GM21529 (cell line): ENCODE data around the gene ANXA8.

Experiments
- ATAC-seq: cut with Tn5 transposase; IDR thresholded peaks from one replicate; pipeline ENCODE4 v1.9.1; 2021; ENCODE audit not compliant: unreplicated experiment

Gene ANXA8

GRCh38 chr10:47449102-47449978, 34.6 kb downstream of the ANXA8 start:
- no peak for ATAC-seq

- ATAC-seq, result no peak
Measured at GRCh38 chr10:47447705-47448104, 36.2 kb downstream of the ANXA8 start.

GRCh38 chr10:47447209-47447608, 36.7 kb downstream of the ANXA8 start:
- no peak for ATAC-seq

GRCh38 chr10:47445720-47446119, 38.2 kb downstream of the ANXA8 start:
- ATAC-seq, result no peak

DNA sequence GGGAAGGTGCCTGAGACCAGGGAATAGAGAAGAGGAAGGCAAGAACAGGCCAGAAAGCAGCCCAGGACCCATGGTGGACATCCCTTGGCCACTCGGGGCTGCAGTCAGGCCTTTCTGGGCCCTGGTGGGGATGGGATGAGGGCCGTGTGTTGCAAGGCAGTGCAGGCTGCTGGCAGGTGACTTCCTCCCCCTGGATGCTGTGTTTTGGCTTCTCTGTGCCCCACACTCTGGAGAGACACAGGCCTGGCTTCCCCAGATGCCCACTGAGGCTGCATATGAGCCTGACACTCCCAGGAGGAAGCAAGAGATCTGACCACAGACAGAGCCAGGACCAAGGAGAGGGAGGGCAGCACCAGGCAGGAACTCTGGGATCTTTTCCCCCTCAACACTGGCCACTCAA, 39.9 kb downstream of the ANXA8 start:
- ATAC-seq, result no peak

DNA sequence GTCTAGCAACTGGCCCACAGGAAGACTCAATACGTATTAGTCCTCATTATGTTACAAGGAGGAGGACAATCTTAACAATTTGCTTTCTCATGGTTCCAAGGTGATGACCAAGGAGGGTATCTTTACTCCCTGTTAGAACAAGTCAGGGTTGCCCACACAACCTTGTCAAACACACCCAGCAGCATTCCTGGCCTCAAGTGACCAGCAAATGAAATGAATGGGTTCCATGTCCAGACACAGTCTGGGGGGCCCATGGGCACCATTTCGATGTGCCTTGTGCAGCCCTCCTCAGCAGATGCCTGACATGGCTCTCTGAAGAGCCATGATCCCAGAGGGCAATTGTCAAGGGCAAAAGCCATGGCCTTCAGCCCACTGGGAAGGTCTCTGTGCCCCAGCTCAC, 40.8 kb downstream of the ANXA8 start:
- no peak for ATAC-seq

GRCh38 chr10:47442351-47442750, 41.6 kb downstream of the ANXA8 start:
- ATAC-seq, result no peak

GRCh38 chr10:47441938-47442337, 42.0 kb downstream of the ANXA8 start:
- no peak for ATAC-seq

GRCh38 chr10:47440207-47440606, 43.7 kb downstream of the ANXA8 start:
- no peak for ATAC-seq

DNA sequence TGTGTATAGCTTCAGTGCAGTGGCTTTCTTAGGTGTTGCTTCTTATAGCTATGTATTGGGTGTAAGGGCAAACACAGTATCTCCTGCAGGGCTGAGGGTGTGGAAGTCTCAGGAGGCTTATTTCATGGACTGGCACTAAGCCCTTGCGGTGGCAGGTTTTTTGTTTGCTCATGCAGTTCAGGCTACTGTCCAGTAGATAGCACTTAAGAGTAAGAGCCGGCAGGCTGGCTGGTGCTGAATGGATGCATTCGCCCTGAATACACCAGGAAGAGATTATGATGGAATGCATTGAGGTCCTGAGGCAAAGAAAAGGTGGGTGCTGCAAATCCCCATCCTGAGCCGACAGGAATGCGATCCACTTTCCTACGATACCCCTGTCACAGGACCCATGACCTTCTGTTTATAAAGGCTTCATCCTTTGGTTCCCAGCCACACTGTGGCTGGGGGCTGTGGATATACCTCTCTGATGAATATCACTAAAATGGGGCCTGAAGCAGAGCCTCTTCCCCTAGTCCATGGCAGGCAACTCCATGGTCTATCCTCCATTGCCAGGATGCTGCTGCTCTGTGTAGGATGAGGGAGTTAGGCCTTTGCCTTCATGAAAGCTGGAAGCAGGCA, 44.9 kb downstream of the ANXA8 start:
- no peak for ATAC-seq

- ATAC-seq, result no peak
Measured at GRCh38 chr10:47435081-47435480, 48.8 kb downstream of the ANXA8 start.

GRCh38 chr10:47425813-47426419, 58.0 kb downstream of the ANXA8 start:
- ATAC-seq, result no peak

- no peak for ATAC-seq
Measured at GRCh38 chr10:47424231-47424630, 59.7 kb downstream of the ANXA8 start.

GRCh38 chr10:47423476-47423875, 60.4 kb downstream of the ANXA8 start:
- no peak for ATAC-seq

- no peak for ATAC-seq
Measured at GRCh38 chr10:47421057-47421952, 62.6 kb downstream of the ANXA8 start.

DNA sequence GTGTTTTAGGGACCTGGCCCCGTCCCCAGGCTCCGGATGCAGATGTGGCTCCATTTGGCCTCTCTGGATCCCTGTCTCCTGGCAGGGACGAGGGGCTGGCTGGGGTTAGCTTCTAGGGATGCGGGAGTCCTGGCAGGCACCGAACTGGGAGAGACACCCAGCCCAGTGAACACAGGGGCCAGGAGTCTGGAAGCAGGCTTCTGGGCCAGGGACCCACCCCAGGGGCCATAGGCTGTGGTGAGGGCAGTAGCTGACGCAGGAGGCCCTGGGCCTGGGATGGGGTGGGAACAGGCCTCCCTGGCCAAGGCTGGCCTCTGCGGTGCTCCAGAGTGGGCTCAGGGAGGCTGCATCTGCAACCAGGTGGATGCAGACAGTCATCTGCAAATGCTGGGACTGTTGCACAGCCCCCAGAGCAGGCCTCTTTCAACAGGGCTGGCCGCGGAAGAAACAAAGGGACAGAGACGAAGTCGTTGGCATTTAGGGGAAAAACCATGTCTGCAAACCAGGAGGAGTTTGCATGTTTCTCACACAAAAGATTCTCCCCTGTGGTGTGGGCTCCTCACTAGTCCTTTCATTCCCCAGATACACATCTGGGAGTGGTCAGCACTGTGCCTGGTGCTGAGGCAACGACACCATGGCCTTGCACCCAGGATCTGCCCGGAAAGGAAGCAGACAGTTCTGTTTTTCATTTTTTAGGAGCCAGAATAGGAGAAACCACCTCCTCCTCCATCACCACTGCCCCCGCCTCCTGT, 63.4 kb downstream of the ANXA8 start:
- no peak for ATAC-seq

DNA sequence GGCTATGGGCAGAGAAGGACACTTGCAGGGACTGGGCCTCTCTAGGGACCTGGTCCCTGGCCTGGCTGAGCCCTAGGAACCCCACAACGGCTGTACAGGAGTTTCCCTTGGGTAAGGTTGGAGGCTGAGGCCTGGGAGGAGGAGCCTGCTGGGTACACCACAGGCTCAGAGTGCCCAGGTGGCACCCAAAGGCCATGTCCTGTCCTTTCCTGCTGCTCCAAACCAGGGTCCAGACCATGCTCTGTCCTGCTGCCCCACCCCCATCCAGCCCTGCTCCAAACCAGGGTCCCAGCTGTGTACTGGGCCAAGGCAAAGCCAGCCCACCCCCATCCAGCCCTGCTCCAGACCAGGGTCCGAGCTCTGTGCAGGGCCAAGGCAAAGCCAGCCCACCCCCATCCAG, 64.5 kb downstream of the ANXA8 start:
- no peak for ATAC-seq

DNA sequence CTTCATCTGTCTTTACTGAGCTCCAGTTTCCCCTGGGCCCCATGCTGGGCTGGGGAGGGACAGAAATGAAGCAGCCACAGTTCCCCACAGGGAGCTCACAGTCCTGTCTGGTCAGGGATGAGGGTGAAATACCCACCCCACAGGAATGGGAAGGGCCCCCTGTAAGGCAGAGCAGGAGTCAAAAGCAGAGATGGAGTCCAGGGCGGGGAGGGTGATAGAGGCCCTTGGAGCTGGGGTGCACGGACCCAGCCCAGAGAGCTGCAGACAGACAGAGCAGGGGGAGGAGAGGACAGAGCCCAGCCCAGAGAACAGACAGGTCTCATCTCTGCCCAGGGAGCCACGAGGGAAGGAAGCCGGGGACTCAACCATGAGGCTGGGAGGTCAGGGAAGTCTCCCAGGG, 64.9 kb downstream of the ANXA8 start:
- no peak for ATAC-seq

- no peak for ATAC-seq
Measured at GRCh38 chr10:47418321-47418720, 65.6 kb downstream of the ANXA8 start.
